Uterine smooth muscle cell (primary cell): Measurements from ENCODE around the gene SYNPO2L. TPM values are rescaled to one million over a fixed set of nuclear protein-coding genes. Genes with fewer than 3 reads are reported as not detected.

ENCODE experiments used
- total RNA-seq: library from RNA; depleted of rRNA; stranded (reverse); fragments of >200 nt; gene quantifications from 2 replicates; pipeline ENCODE4 v1.2.3, GENCODE V29; 2014

SYNPO2L gene
- total RNA-seq = under 0.01 TPM in 1 of 2 replicates, not detected in the other

GRCh38 chr10:73655990-73656298, at the start of gene SYNPO2L:
Gene SYNPO2L, minus strand, starts transcription at chr10:73656029. Its CDS starts 107 bp downstream, at chr10:73655922.

GRCh38 chr10:73697675-73698159, 41.9 kb upstream of the SYNPO2L start, which contains the start of gene AGAP5:
Gene AGAP5, minus strand, starts transcription at chr10:73698109. Its CDS starts 354 bp downstream, at chr10:73697755.

GRCh38 chr10:73641328-73642060, 14.3 kb downstream of the SYNPO2L start, which contains the start of gene MYOZ1:
Gene MYOZ1, minus strand, starts transcription at chr10:73641474. Its CDS starts 1,457 bp downstream, at chr10:73640017.

Other genes with a start within 250 kb of the SYNPO2L start
- 148 and 211 TPM in 2 replicates for gene ANXA7, start 242.0 kb downstream of the SYNPO2L start, total RNA-seq
- 2.0 and 2.1 TPM in 2 replicates for gene MSS51, start 222.5 kb downstream of the SYNPO2L start, total RNA-seq
- gene PPP3CB, start 160.0 kb downstream of the SYNPO2L start, total RNA-seq = 34.9 and 36.6 TPM in 2 replicates
- gene USP54, start 64.7 kb downstream of the SYNPO2L start, total RNA-seq = 35.5 and 38.4 TPM in 2 replicates
- gene MYOZ1, start 14.6 kb downstream of the SYNPO2L start, total RNA-seq = not detected in 2 replicates
- gene AGAP5, start 42.1 kb upstream of the SYNPO2L start, total RNA-seq = 2.7 and 3.4 TPM in 2 replicates
- gene SEC24C, start 88.3 kb upstream of the SYNPO2L start, total RNA-seq = 59.4 and 64.3 TPM in 2 replicates
- gene CHCHD1, start 126.0 kb upstream of the SYNPO2L start, total RNA-seq = 17.5 and 19.4 TPM in 2 replicates
- 44.9 and 65.5 TPM in 2 replicates for gene ZSWIM8, start 129.6 kb upstream of the SYNPO2L start, total RNA-seq
- gene NDST2, start 155.6 kb upstream of the SYNPO2L start, total RNA-seq = 12.2 and 19.6 TPM in 2 replicates
- gene CAMK2G, start 218.5 kb upstream of the SYNPO2L start, total RNA-seq = 27.2 and 28.0 TPM in 2 replicates